ENCODE measurements around the gene CXCL14.

Gene CXCL14

GRCh38 chr5:135596157-135596763 lies 17.5 kb upstream of the CXCL14 start:
- no peak for DNase-seq

- no peak for DNase-seq
These were observed 15.7 kb upstream of the CXCL14 start for GRCh38 chr5:135594416-135594960.

- no peak for DNase-seq
These were observed 15.1 kb upstream of the CXCL14 start for GRCh38 chr5:135593886-135594285.

GRCh38 chr5:135593141-135593540 lies 14.3 kb upstream of the CXCL14 start:
- no peak for DNase-seq

GRCh38 chr5:135592312-135593045 lies 13.7 kb upstream of the CXCL14 start:
- DNase-seq, result no peak

GRCh38 chr5:135591277-135591676 lies 12.5 kb upstream of the CXCL14 start:
- DNase-seq, result no peak

- no peak for DNase-seq
These were observed 10.4 kb upstream of the CXCL14 start for GRCh38 chr5:135589152-135589551.

GRCh38 chr5:135587721-135588663 lies 9.2 kb upstream of the CXCL14 start:
- no peak for DNase-seq

- no peak for DNase-seq
These were observed 6.1 kb upstream of the CXCL14 start for GRCh38 chr5:135584918-135585317.

- DNase-seq, result no peak
These were observed 5.5 kb upstream of the CXCL14 start for GRCh38 chr5:135584276-135584675.

- no peak for DNase-seq
These were observed 3.4 kb upstream of the CXCL14 start for GRCh38 chr5:135582099-135582781.

- no peak for DNase-seq
These were observed 496 bp downstream of the CXCL14 start for GRCh38 chr5:135578305-135578684.

GRCh38 chr5:135577421-135577820 lies 1.4 kb downstream of the CXCL14 start:
- DNase-seq, result no peak

GRCh38 chr5:135576075-135576599 lies 2.7 kb downstream of the CXCL14 start:
- DNase-seq, result no peak

GRCh38 chr5:135574493-135574892 lies 4.3 kb downstream of the CXCL14 start:
- DNase-seq, result no peak

GRCh38 chr5:135571902-135572301 lies 6.9 kb downstream of the CXCL14 start:
- DNase-seq, result no peak

- DNase-seq, result no peak
These were observed 7.7 kb downstream of the CXCL14 start for GRCh38 chr5:135571066-135571609.

GRCh38 chr5:135570453-135570764 lies 8.4 kb downstream of the CXCL14 start:
- DNase-seq, result no peak

GRCh38 chr5:135569755-135570452 lies 8.9 kb downstream of the CXCL14 start:
- peak in 1 of 2 donors; percentile 27 for DNase-seq

GRCh38 chr5:135568923-135569360 lies 9.8 kb downstream of the CXCL14 start:
- DNase-seq, result no peak

- DNase-seq, result no peak
These were observed 10.5 kb downstream of the CXCL14 start for GRCh38 chr5:135568246-135568645.

GRCh38 chr5:135567661-135568060 lies 11.1 kb downstream of the CXCL14 start:
- no peak for DNase-seq

Measured in stimulated activated CD4-positive, alpha-beta T cell treated with anti-CD3 and anti-CD28 coated beads, Interleukin-2, amount 100 ng/mL, for 24 hours (primary cell).